HG03097 (cell line): Measurements from ENCODE around the gene IFNGR2.
A peak's percentile ranks its signal among the peaks of the same experiment; 100 is the strongest.
"Not testable (repeated sequence)": the region's sequence is repeated elsewhere in the genome, so short reads cannot be mapped to it uniquely, and the experiment has no call there.

Experiments used
- ATAC-seq: cut with Tn5 transposase; IDR thresholded peaks from one replicate; pipeline ENCODE4 v1.9.1; 2021; ENCODE audit not compliant: unreplicated experiment, low FRiP score

Gene IFNGR2

DNA sequence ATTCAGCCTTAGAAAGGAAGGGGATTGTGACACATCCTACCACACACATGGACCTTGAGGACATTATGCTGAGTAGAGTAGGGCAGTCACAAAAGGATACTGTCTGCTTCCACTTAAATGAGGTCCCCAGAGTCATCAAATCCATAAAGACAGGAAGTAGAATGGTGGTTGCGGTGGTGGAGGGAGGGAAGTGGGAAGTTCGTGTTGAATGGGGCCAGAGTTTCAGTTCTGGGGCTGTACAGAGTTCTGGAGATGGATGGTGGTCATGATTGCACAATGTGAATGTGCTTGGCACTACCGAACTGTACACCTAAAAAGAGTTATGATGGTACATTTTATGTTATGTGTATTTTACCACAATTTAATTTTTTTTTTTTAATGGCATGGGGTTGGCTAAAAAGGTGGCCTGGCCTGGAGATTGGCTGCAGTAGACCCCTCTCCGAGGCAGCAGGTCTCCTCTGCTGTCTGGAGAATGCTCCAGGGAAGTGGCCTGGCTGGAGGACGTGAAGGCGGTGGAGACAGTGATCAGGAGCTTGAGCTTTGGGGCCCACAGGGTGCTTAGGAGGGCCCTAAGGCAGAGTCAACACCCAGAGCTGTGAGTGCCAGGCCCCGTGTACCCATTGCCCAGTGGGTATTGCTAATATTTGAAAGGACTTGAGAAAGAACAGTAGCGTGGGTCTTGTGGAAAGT is 30.4 kb downstream of the IFNGR2 start:
- no peak for ATAC-seq

DNA sequence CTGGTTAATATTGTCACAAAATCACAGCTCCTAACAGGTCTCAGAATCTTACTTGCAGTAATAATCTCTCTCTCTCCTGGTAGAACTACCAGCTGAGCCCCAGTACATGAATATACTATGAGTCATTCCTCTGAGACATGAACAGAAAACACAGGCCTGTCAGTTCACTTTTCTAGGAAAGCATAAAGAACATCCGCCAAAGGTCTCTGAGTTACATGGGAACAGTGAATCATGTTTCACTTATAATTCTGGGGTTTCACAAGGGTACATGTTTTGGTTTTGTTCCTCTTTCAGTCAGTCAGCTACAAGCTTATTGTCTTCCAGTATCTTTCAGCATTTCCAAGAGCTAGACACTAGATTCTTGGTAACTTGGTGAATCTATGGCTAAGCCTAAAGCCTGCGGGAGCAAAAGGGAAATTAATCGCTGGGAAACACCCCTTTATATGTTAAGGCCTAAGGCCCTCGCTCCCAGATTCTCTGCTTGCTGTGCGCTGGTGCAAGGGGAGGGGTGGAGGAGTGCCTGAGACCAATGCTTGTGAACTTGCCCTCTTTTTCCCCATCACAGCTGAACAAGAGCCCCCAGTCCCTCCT is 31.7 kb downstream of the IFNGR2 start:
- peak; percentile 84 for ATAC-seq

DNA sequence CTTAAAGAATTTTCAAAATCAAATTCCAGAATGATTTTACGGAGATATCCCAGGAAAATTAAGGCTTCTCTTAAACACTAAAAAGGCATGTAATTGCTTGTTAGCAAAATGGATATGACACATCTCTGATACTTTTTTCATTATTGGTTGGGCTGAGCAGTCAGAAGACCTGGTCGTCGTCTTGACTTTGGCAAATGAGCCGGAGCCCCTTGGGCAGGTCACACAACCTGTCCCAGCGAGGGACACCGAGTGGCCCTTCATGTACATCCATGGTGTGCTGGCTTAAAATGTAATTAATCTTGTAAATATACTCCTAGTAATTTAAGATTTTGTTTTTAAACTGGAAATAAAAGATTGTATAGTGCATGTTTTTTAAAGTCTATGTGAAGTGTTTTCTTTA is 33.9 kb downstream of the IFNGR2 start:
- ATAC-seq, result no peak

DNA sequence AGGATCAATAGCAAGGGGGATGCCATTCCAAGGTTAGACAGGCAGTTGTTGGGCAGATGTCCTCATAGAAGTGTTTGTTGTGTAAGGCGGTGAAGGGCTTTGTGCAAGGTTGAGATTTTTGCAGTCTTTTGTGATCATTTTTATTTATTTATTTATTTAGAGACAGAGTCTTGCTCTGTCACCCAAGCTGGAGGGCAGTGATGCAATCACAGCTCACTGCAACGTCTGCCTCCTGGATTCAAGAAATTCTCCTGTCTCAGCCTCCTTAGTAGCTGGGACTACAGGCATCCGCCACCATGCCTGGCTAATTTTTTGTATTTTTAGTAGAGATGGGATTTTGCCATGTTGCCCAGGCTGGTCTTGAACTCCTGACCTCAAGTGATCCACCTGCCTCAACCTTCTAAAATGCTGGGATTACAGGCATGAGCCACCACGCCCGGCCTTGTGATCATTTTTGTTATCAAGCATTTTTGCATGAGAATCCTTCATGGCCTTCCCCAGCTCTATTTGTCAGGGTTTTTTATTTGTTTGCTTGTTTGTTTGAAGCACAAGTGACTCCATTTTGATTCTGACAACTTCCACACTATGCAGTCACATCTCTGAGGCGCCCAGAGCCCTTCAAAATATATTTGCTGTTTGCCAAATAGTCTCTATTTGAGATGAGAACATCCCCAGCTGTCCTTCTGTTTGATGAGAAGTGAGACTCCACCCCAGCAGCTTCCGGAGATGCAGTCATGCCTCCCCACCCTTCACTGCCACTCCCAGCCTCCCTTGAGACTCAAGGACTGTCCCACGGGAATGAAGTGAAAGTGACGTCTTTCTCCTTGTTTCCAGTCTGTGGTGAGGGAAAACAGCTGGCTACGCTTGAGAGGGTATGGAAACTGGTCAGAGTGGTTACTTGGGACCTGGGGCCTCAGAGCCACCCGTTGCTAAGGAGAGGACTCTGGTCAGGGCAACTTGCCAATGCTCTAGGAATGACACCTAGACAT is 38.6 kb downstream of the IFNGR2 start:
- ATAC-seq, result peak; percentile 66

DNA sequence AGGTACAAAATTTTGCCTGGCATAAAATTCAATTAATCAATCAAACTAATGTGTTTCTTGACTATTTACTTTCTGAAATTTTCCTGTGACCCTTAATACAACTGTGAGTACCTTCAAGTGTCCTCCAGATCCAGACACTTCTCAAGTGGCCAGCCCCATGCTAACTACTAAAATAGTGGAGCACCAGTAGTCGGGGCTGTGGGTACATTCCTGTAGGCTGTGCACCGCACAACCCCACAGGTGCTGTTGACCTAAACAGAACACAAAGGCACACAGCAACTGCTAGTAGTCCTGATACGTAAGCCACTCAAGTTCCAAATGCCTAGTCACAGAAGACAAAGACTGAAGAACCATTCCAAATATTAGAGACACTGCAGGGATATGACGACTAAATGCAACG is 40.0 kb downstream of the IFNGR2 start:
- no peak for ATAC-seq

DNA sequence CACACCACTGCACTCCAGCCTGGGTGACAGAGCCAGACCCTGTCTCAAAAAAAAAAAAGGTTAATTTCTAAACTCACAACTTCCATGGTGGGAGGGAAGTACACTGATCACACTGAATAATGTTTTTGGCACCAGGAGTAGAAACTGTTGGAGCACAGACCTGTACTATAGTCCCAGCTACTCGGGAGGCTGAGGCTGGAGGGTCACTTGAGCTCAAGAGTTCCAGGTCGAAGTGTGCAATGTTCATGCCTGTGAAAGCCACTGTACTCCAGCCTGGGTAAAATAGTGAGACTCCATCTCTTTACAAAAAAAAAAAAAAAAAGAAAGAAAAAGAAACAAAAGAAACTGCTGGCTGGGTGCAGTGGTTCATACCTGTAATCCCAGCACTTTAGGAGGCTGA is 41.3 kb downstream of the IFNGR2 start:
- no peak for ATAC-seq

DNA sequence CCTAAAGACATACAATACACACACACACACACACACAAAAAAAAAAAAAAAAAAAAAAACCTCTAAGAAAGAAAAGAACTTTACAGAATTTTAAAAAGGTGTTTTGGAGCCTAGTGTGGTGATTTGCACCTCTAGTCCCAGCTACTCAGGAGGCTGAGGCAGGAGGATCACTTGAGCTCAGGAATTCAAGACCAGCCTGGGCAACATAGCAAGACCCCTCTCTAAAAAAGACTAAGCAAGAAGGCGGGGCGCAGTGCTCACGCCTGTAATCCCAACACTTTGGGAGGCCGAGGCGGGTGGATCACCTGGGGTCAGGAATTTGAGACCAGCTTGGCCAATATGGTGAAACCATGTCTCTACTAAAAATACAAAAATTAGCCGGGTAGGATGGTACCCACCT is 43.4 kb downstream of the IFNGR2 start:
- not testable (repeated sequence) for ATAC-seq

DNA sequence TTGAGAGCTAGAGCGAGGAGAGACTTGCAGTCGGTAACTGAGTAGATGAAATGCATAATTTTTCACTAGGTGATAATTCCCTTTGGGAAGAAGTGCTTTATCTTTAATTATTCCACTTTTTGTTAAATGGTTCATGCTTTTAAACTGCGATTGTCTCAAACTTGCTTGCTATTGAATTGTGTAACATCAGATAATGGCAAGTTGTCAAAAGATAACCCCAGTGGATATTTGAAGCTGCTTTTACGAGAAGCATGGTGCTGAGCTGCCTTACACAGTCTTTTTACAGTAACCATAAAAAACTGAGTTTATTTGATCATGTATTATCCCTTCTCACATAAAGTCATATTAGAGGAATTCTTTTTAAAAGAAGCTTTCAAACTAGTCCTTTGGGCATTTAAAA is 46.4 kb downstream of the IFNGR2 start:
- no peak for ATAC-seq

DNA sequence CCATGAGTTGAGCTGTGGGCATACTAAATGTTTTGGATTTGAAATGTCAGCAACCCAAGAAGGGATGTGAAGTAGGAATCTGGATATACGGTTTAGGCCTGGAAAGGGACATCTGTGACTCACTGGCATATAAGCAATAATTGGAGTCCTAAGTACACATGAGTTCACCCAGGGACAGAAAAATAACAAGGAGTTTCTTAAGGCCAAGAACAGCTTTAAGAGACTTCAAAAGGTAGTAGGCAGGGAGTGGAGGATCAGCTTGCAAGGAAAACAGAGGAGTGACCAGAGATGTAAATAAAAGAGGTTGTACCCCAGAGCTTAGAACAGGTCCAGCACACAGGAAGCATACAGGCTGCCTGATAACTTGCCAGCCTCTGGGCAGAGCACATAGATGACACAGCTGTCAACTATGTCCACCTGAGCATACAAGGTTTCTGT is 48.4 kb downstream of the IFNGR2 start:
- ATAC-seq, result no peak

DNA sequence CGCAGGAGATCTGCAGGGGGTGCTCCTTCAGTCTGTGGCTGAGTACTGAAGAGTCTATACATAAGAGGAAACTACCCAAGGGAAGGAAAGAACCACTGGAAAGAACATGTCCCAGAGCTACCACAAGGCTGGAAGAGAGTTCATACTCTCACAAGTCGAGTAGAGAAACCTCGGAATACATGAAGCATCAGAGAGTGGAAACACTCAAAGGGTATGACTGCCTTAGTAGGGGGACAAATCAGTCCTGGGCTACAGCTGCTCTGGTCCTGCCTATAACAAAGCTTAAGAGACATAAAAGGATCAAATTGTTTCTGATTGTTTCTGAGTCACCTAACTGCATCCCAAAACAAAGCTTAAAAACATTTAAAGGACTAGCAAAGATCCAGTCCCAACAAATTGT is 49.1 kb downstream of the IFNGR2 start:
- ATAC-seq, result no peak

DNA sequence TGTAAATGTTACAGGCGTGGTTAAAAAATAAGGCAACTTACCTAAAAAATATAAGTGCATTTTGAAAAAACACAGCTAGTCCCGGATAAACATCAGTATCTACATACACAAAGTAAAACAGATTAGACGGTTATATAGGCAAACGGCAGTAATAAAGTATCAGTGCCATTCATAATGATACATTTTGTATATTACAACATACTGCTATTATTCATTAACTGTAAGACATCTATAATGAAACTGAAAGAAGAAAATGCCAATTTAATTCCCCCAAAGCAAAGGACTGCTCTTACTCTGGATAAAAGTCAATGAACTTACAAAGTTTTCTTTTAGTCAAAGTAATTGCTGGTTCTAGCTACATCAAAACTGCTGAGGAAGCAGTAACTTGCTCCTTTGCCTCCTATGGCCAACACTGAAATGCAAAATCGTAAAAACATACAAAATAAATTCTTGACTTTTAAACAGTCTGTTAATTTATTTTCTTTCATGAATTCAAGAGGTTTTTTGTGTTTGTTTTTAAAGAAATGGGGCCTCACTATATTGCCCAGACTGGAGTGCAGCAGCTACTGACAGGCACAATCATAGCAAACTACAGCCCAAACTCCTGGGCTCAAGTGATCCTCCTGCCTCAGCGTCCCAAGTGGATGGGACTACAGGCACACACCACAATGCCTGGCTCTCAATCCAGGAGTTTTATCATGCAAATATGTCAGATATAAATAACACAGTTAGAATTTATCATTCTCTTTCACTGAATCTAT is 52.7 kb downstream of the IFNGR2 start:
- ATAC-seq, result no peak

DNA sequence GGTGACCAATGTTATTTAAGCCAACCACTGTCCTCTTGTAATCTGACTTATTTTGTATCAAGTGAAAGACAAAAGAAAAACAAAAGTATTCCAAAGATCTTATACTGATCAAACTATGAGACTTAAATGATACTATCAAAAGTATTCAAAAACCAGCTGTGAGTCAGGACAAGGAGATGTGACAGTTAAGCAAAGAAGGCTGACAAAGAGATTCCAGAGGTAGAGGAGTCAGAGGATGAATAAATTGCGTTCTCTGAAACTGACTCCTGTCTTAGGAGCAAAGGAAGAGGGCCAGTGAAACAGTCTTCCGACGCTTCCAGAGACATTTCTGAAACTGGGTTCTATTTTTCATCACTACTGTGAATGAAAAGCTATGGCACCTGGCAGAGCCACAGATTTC is 55.6 kb downstream of the IFNGR2 start:
- no peak for ATAC-seq

DNA sequence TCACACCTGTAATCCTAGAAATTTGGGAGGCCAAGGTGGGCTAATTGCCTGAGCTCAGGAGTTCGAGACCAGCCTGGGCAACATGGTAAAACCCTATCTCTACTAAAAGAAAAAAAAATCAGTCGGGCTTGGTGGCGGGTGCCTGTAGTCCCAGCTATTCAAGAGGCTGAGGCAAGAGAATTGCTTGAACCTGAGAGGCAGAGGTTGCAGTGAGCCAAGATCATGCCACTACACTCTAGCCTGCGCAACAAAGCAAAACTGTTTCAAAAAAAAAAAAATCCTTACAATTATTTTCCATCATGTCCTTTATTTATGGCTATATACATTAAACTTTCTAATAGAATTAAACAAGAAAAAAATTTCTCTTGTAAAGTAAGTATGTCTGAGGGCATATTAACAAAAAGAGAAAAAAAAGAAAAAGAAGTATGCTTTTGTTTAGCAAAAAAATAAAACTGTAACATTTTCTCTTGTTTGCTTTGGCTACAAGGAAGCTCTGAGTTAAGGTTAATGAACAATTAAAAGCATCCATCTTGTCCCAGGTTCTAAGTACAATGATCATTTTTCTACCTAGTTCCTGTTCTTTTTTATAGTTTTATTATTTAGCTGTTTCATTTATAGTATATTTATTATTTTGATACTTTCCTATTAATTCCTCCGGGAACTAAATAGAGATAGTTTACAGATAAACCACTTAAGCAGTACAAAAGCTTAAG is 58.5 kb downstream of the IFNGR2 start:
- no peak for ATAC-seq

DNA sequence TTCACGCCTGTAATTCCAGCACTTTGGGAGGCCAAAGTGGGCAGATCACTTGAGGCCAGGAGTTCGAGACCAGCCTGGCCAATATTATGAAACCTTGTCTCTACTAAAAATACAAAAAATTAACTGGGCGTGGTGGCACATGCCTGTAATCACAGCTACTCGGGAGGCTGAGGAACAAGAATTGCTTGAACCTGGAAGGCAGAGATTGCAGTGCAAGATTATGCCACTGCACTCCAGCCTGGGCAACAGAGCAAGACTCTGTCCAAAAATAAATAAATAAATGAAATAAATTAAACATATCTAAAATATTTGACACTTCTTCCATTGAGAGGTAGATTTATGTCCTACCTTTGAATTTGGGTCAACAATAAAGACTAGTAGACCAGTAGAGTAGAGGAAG is 66.0 kb downstream of the IFNGR2 start:
- not testable (repeated sequence) for ATAC-seq

DNA sequence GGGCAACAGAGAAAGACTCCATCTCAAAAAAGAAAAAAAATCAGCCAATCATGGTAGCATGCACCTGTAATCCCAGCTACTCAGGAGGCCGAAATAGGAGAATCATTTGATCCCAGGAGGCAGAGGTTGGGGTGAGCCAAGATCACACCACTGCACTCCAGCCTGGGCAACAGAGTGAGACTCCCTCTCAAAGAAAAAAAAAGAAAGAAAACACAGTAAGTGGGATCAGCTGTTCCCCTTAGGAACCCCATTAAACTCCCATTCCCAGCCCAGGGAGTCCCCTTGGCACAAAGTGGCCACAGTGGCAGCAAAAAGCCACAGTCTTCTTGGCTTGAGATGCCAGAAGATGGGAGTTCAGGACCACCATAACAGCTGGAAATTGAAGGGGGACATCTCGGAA is 67.5 kb downstream of the IFNGR2 start:
- ATAC-seq, result no peak

DNA sequence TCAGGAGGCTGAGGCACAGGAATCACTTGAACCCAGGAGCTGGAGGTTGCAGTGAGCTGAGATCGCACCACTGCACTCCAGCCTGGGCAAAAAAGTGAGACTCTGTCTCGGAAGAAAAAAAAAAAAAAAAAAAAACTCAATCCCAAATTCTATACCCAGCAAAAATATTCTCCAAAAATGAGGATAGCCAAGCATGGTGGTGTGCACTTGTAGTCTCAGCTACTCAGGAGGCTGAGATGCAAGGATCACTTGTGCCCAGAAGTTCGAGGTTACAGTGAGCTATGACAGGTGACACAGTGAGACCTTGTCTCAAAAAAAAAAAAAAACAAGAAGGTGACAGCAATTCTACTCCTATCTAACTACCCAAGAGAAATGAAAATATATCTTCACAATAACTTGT is 70.1 kb downstream of the IFNGR2 start:
- no peak for ATAC-seq

DNA sequence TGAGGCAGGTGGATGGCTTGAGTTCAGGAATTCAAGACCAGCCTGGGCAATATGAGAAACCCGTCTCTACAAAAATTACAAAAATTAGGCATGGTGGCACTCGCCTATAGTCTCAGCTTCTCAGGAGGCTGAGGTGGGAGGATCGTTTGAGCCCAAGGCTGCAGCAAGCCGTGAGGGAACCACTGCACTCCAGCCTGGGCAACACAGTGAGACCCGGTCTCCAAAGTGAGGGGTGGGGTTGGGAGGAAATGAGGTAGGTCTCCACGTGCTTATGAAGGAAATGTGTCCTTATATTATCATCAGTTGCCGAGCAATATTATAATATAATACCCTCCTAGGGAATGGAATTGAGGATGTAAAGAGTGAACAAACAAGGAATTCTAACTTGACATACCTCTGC is 73.9 kb downstream of the IFNGR2 start:
- ATAC-seq, result no peak

DNA sequence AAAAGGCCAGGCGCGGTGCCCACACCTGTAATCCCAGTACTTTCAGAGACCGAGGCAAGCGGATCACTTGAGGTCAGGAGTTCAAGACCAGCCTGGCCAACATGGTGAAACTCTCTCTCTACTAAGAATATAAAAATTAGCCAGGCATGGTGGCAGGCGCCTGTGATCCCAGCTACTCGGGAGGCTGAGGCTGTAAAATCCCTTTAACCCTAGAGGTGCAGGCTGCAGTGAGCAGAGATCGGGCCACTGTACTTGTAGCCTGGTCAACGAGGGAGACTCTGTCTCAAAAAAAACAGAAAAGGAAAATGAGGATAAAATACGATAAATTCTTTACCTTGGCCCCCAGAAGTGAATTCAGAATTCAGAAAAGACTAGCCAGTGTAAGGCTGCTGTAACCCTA is 75.0 kb downstream of the IFNGR2 start:
- no peak for ATAC-seq

DNA sequence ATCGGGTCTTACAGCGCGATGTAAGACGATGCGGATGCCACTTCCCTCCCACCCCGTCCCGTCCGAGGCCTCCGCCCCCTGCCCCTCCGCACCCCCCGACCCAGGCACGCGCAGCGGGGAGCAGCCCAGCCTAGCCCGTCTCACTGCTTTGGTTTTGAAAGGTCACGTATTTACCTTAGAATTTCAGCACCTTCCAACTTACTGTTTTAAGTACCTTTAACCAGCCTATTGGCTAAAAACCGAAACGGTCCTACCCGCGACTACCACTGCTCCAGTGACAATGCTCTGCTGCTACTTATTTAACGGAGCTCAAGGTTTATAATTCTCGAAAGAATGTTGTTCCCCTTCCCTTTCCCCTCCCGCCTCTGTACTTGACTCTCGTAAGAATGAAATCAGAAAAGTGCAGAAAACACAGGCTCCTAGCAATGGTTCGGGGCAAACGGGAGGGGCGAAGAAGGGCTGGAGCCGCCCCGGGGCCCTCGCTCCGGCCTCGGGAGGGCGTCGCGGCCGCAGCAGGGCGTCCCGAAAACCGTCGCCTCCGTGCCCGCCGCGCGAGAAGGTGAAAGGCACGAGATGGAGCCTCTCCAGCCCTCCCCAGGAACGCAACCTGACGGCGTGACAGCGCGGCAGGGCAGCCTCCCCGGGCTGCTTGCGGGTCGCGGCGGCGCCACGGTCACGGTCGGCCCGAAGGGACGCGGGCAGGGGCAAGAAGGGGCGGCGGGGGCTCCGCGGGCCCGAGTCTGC is 75.9 kb downstream of the IFNGR2 start:
- peak; percentile 21 for ATAC-seq
